Stomach (tissue), 9 donors: Measurements from ENCODE around the gene KIRREL3. TPM values are rescaled to one million over a fixed set of nuclear protein-coding genes. Genes with fewer than 3 reads are reported as not detected.
A peak's percentile ranks its signal among the peaks of the same experiment; 100 is the strongest.

Experiments
- DNase-seq, 2 donors: peaks; one replicate each; pipeline versions ENCODE4 v3.0.0 to v3.0.0-alpha.2; 2013 to 2019
- H3K27ac ChIP-seq, 5 donors: fragments of 200-600 bp in 4 of 5; sonication (generic) in 4 of 5; one replicate each; pipeline ENCODE4 v1.5.1; 2013 to 2019; ENCODE audit warnings: mild to moderate bottlenecking in 1 of 5, moderate library complexity in 1 of 5
- H3K27me3 ChIP-seq, 3 donors: fragments of 200-600 bp; sonication (generic); one replicate each; pipeline ENCODE4 v1.5.1; 2017 to 2019; ENCODE audit warnings: mixed run types in 1 of 3
- H3K36me3 ChIP-seq, 4 donors: fragments of 200-600 bp; sonication (generic); 1 replicate in 3 of 4; 2 replicates in 1 of 4; pipeline ENCODE4 v1.5.1; 2016 to 2019
- H3K4me1 ChIP-seq, 4 donors: fragments of 200-600 bp; sonication (generic); one replicate each; pipeline ENCODE4 v1.5.1; 2016 to 2019
- H3K4me3 ChIP-seq, 4 donors: fragments of 200-600 bp; sonication (generic) in 3 of 4; one replicate each; pipeline ENCODE4 v1.5.1; 2016 to 2019; ENCODE audit warnings: mild to moderate bottlenecking in 1 of 4
- H3K9me3 ChIP-seq, 4 donors: fragments of 200-600 bp; sonication (generic); one replicate each; pipeline ENCODE4 v1.5.1; 2016 to 2019
- EP300 ChIP-seq: sonication (generic); formaldehyde crosslinking; IDR thresholded peaks from one replicate; pipeline ENCODE4 v1.6.1; 2017; ENCODE audit warnings: antibody characterized with exemption
- POLR2A ChIP-seq, 4 donors: fragments of 450-650 bp; IDR thresholded peaks; one replicate each; pipeline ENCODE4 v1.6.1; 2016; ENCODE audit warnings: antibody characterized with exemption in 4 of 4, control low read depth in 2 of 4, mild to moderate bottlenecking in 1 of 4, moderate library complexity in 1 of 4
- POLR2AphosphoS5 ChIP-seq, 3 donors: sonication (generic); formaldehyde crosslinking; IDR thresholded peaks; one replicate each; pipeline ENCODE4 v1.6.1; 2016; ENCODE audit warnings: antibody characterized with exemption in 3 of 3
- WGBS, 5 donors: extraction: QIAGEN DNeasy Blood & Tissue Kit in 3 of 5; methylation state at CpG; one replicate each; pipeline versions ENCODE4 v1.1.5 to v1.1.7; 2013 to 2018; 5-methylcytosine and 5-hydroxymethylcytosine counted together
- intact Hi-C: fragments of 100-400 bp; cut with DNase I; formaldehyde crosslinking; loops from one replicate; pipeline ENCODE4 v1.15.1; 2023; ENCODE audit warnings: low total_unique reads
- polyA plus RNA-seq, 3 donors: library from polyadenylated mRNA; stranded (reverse); fragments of 200-250 nt; gene quantifications; one replicate each; pipeline ENCODE4 v1.2.3, GENCODE V29; 2013
- total RNA-seq, 5 donors: library from RNA; depleted of rRNA; stranded (reverse); fragments of >200 nt; gene quantifications; one replicate each; pipeline versions ENCODE4 v1.1.0 to v1.2.3, GENCODE V29; 2014 to 2016
- TF ChIP-seq, protein P1 (sequence below), 7 experiments: fragments of 450-650 bp in 4 of 7; fragments of 200-600 bp in 3 of 7; sonication (generic) in 3 of 7; IDR thresholded peaks; one replicate each; pipeline ENCODE4 v1.5.1; 2016 to 2019; ENCODE audit warnings: antibody characterized with exemption in 7 of 7, control low read depth in 2 of 7, mild to moderate bottlenecking in 1 of 7
- donor health status: healthy with polysubstance abuse.
- donor health status: Bipolar disorder and iron deficiency.
- donor health status: healthy.

Gene KIRREL3
- total and polyA plus RNA-seq, 8 donors: 0.10 to 1.7 (median 0.38) TPM; not detected in 4

DNA sequence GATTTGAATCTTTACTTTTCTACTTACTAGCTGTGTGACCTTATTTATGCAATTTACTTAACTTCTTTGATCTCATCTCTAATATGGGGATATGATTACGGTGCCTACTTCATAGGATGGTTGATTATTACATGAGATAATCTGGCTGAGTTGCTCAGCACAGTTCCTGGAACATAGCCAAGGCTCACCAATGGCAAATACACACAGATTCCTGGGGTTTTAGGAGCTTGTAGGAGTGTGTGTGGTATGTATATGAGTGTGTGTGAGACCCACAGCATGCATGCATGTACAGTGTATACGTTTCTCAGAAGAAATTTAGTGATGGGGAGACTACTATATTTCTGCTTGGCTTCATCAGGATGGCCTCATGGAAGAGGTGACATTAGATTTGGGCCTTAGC is 256.9 kb downstream of the KIRREL3 start:
- DNase-seq: no peak
- TF ChIP-seq, protein P1, sequence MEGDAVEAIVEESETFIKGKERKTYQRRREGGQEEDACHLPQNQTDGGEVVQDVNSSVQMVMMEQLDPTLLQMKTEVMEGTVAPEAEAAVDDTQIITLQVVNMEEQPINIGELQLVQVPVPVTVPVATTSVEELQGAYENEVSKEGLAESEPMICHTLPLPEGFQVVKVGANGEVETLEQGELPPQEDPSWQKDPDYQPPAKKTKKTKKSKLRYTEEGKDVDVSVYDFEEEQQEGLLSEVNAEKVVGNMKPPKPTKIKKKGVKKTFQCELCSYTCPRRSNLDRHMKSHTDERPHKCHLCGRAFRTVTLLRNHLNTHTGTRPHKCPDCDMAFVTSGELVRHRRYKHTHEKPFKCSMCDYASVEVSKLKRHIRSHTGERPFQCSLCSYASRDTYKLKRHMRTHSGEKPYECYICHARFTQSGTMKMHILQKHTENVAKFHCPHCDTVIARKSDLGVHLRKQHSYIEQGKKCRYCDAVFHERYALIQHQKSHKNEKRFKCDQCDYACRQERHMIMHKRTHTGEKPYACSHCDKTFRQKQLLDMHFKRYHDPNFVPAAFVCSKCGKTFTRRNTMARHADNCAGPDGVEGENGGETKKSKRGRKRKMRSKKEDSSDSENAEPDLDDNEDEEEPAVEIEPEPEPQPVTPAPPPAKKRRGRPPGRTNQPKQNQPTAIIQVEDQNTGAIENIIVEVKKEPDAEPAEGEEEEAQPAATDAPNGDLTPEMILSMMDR (IDR thresholded peaks at IDR 0.05): no peak
- TF ChIP-seq POLR2A (IDR thresholded peaks at IDR 0.05) (no peak), EP300 (no peak), POLR2AphosphoS5 (IDR thresholded peaks at IDR 0.05) (no peak)
- peaks cover 0 to 33% (median 3%) of the 10 kb centered on the region in 3 donors for H3K27me3 ChIP-seq
- no peaks in the 10 kb centered on the region for H3K36me3 ChIP-seq
- H3K4me1 ChIP-seq: peaks cover 0 to 1% (median under 1%) of the 10 kb centered on the region in 4 donors
- no peaks in the 10 kb centered on the region for H3K9me3 ChIP-seq
- no peak overlapping the region for H3K4me3 ChIP-seq
- intact Hi-C loops: no loop called here
- no peak overlapping the region for H3K27ac ChIP-seq
- 47 to 56% (median 55%) methylated on average over 2 of the region's 2 CpGs for WGBS, 5 donors

DNA sequence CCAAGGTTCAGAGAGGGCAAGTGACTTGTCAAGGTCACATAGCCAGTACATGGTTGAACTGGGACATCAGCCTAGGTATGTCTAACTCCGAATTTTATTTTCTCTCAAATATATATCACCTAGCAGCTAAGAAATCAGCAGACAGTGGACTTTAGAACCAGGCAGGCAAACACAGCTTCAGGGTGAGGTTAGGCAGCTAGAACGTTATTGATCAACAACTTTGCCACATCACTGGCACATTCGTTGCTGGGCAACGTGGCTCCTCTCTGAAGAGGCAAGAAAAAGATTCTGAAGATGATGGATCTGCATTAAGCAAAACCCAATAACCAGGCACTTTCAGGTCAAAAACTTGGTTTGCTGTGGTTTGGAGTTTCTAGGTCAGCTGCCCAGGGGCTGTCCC is 258.0 kb downstream of the KIRREL3 start:
- Histone ChIP-seq H3K4me1 (peaks cover 0 to 12% (median 7%) of the 10 kb centered on the region in 4 donors), H3K36me3 (no peaks in the 10 kb centered on the region), H3K9me3 (no peaks in the 10 kb centered on the region), H3K4me3 (no peak overlapping the region), H3K27ac (no peak overlapping the region), H3K27me3 (peaks cover 0 to 39% (median 3%) of the 10 kb centered on the region in 3 donors)
- intact Hi-C loops: no loop called here
- WGBS, 5 donors: 29 to 64% (median 52%) methylated on average over 4 of the region's 4 CpGs
- DNase-seq: peak in 1 of 2 donors; percentile 22
- TF ChIP-seq, protein P1 (IDR thresholded peaks at IDR 0.05): no peak
- no peak for TF ChIP-seq POLR2AphosphoS5 (IDR thresholded peaks at IDR 0.05)
- TF ChIP-seq EP300: no peak
- TF ChIP-seq POLR2A (IDR thresholded peaks at IDR 0.05): no peak

DNA sequence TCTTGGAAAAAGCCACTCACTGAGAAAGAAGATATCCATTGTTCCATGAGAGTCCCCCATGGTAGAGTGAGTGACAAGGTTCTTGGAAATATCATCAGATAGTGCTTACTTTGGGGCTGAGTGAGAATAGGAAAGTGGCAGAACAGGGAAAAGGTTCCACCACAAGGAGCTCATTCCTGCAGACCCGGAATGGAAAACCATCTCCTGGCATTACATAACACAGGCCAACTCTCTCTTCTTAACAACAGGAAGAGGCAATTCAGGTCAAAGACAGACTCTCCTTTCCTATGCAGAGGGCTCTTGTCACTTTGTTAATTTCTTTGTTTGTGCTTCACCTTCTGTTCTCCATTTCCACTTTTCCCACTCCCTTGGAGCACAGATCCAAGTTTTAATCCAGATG is 259.7 kb downstream of the KIRREL3 start:
- Histone ChIP-seq H3K4me1 (peaks cover 0 to 12% (median 7%) of the 10 kb centered on the region in 4 donors), H3K9me3 (no peaks in the 10 kb centered on the region), H3K36me3 (no peaks in the 10 kb centered on the region), H3K27me3 (peaks cover 0 to 40% (median 3%) of the 10 kb centered on the region in 3 donors), H3K4me3 (no peak overlapping the region), H3K27ac (no peak overlapping the region)
- TF ChIP-seq EP300 (no peak), POLR2AphosphoS5 (IDR thresholded peaks at IDR 0.05) (no peak), POLR2A (IDR thresholded peaks at IDR 0.05) (no peak)
- TF ChIP-seq, protein P1 (IDR thresholded peaks at IDR 0.05): no peak
- WGBS, 5 donors: 73 to 81% (median 76%) methylated on average over 1 of the region's 1 CpG
- intact Hi-C loops: no loop called here
- DNase-seq: no peak

DNA sequence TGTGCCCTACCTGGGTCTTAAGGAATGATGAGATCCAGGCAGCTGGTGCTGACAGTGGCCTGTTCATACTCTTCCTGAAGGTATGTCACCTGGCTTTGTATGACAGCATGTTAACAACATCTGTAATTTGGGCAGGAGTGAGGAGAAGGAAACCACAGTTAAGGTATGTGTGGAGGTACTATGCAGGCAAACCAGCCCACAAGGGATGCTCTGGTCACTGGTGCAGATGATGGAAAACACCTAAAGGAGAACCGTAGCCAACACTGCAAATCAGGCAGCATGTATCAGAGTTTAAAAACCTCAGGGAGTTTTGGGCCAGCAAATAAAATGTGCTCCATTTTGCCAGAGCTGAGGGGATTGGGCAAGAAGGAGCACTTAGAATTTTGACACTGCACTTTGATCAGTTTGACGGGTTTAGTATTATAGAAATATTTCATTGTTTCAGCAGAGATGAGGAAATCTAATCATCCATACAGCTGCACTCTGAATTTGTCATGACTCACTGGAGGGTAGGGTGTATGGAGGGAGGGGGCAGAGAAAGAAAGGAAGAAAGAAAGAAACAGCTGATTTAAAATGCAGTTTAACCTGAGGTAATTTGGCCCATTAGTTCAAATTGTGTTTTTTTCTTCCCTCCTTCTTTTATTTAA is 260.9 kb downstream of the KIRREL3 start:
- Histone ChIP-seq H3K27ac (no peak overlapping the region), H3K36me3 (no peaks in the 10 kb centered on the region), H3K4me3 (no peak overlapping the region), H3K27me3 (peaks cover 0 to 44% (median 0%) of the 10 kb centered on the region in 3 donors), H3K9me3 (no peaks in the 10 kb centered on the region), H3K4me1 (peaks cover 0 to 12% (median 7%) of the 10 kb centered on the region in 4 donors)
- TF ChIP-seq, protein P1 (IDR thresholded peaks at IDR 0.05): no peak
- no peak for TF ChIP-seq POLR2A (IDR thresholded peaks at IDR 0.05)
- TF ChIP-seq EP300: no peak
- TF ChIP-seq POLR2AphosphoS5 (IDR thresholded peaks at IDR 0.05): no peak
- no peak for DNase-seq
- WGBS, 5 donors: 64 to 89% (median 85%) methylated on average over 2 of the region's 2 CpGs
- intact Hi-C loops: no loop called here
